HepG2 (cell line): ENCODE results near the gene KANSL3. TPM values are rescaled to one million over a fixed set of nuclear protein-coding genes. Genes with fewer than 3 reads are reported as not detected.
A peak's percentile ranks its signal among the peaks of the same experiment; 100 is the strongest.

Experiments
- ELF3 ChIP-seq: IDR thresholded peaks from 2 replicates; pipeline ENCODE4 v1.6.1; 2016; ENCODE audit warnings: missing genetic modification reagents, missing compliant biosample characterization
- GATAD1 ChIP-seq: IDR thresholded peaks from 2 replicates; pipeline ENCODE4 v1.6.1; 2016; ENCODE audit warnings: missing genetic modification reagents, missing compliant biosample characterization
- JUND ChIP-seq: sonication (generic); formaldehyde crosslinking; IDR thresholded peaks from 2 replicates; pipeline ENCODE4 v1.8.0; 2022; ENCODE audit warnings: mild to moderate bottlenecking, missing genetic modification reagents
- PATZ1 ChIP-seq: sonication (generic); formaldehyde crosslinking; IDR thresholded peaks from 2 replicates; pipeline ENCODE4 v1.4.0; 2020; ENCODE audit warnings: missing genetic modification reagents
- SAP130 ChIP-seq: IDR thresholded peaks from 2 replicates; pipeline ENCODE4 v1.6.1; 2016; ENCODE audit warnings: low read depth
- SPEN ChIP-seq: sonication (generic); formaldehyde crosslinking; IDR thresholded peaks from 2 replicates; pipeline ENCODE4 v1.5.1; 2020; ENCODE audit warnings: low read depth, mild to moderate bottlenecking, missing genetic modification reagents
- ZBTB20 ChIP-seq: sonication (generic); formaldehyde crosslinking; IDR thresholded peaks from 2 replicates; pipeline ENCODE4 v1.8.1; 2023; ENCODE audit warnings: missing genetic modification reagents, low read depth, mild to moderate bottlenecking, borderline replicate concordance
- ZBTB42 ChIP-seq: sonication (generic); formaldehyde crosslinking; IDR thresholded peaks from 2 replicates; pipeline ENCODE4 v1.5.0; 2020; ENCODE audit warnings: mild to moderate bottlenecking, missing genetic modification reagents
- ZBTB44 ChIP-seq: sonication (generic); formaldehyde crosslinking; IDR thresholded peaks from 2 replicates; pipeline ENCODE4 v1.4.0; 2020; ENCODE audit warnings: missing genetic modification reagents
- ZNF292 ChIP-seq: sonication (generic); formaldehyde crosslinking; IDR thresholded peaks from 2 replicates; pipeline ENCODE4 v1.8.1; 2022; ENCODE audit warnings: mild to moderate bottlenecking, low read depth, missing genetic modification reagents, borderline replicate concordance
- ZNF317 ChIP-seq: sonication (generic); formaldehyde crosslinking; IDR thresholded peaks from 2 replicates; pipeline ENCODE4 v1.5.0; 2020; ENCODE audit warnings: mild to moderate bottlenecking, missing genetic modification reagents
- ZNF572 ChIP-seq: sonication (generic); formaldehyde crosslinking; IDR thresholded peaks from 2 replicates; pipeline ENCODE4 v1.5.1; 2020; ENCODE audit warnings: mild to moderate bottlenecking, missing genetic modification reagents
- ZNF609 ChIP-seq: sonication (generic); formaldehyde crosslinking; IDR thresholded peaks from 2 replicates; pipeline ENCODE4 v1.4.0; 2020; ENCODE audit warnings: mild to moderate bottlenecking, missing genetic modification reagents, borderline replicate concordance
- polyA plus RNA-seq, 8 experiments: library from polyadenylated mRNA; depleted of rRNA in 3 of 8; stranded (reverse) in 7 of 8; unstranded in 1 of 8; fragments of >200 nt; fragmentation: Illumina TruSeq in 4 of 8; extraction: Trizol in 4 of 8; gene quantifications; 2 replicates each; pipeline versions ENCODE4 v1.2.1 to v1.2.3, GENCODE V29; 2011 to 2016; ENCODE audit warnings: low read depth in 4 of 8, missing spikeins in 1 of 8, mixed read lengths in 1 of 8; ENCODE audit not compliant: insufficient read depth in 1 of 8
- total RNA-seq, 5 experiments: library from RNA; depleted of rRNA; stranded (reverse); fragments of >200 nt; fragmentation: Illumina TruSeq; extraction: Trizol; gene quantifications; 2 replicates each; pipeline ENCODE4 v1.2.3, GENCODE V29; 2016; ENCODE audit warnings: low read depth in 1 of 5
- TF ChIP-seq, protein P1 (sequence below): IDR thresholded peaks from 2 replicates; pipeline ENCODE4 v1.6.1; 2016; ENCODE audit warnings: low read depth, control low read depth
- TF ChIP-seq, protein P2 (sequence below): sonication (generic); formaldehyde crosslinking; IDR thresholded peaks from 2 replicates; pipeline ENCODE4 v1.5.1; 2020; ENCODE audit warnings: missing genetic modification reagents, mild to moderate bottlenecking, borderline replicate concordance

Gene KANSL3
- total and polyA plus RNA-seq, 2 of the 13 experiments (the other 11 are each of a cell fraction or from before 2014, with no cell fraction given), result 20.8 to 37.3 TPM

GRCh38 chr2:96683972-96684820, 46.1 kb upstream of the KANSL3 start (continued):
- TF ChIP-seq, protein P1, sequence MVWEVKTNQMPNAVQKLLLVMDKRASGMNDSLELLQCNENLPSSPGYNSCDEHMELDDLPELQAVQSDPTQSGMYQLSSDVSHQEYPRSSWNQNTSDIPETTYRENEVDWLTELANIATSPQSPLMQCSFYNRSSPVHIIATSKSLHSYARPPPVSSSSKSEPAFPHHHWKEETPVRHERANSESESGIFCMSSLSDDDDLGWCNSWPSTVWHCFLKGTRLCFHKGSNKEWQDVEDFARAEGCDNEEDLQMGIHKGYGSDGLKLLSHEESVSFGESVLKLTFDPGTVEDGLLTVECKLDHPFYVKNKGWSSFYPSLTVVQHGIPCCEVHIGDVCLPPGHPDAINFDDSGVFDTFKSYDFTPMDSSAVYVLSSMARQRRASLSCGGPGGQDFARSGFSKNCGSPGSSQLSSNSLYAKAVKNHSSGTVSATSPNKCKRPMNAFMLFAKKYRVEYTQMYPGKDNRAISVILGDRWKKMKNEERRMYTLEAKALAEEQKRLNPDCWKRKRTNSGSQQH (CRISPR knock-in tag), result no peak
- TF ChIP-seq PATZ1 (CRISPR knock-in tag) (peak; percentile 70), ZBTB44 (CRISPR knock-in tag) (0 out of 2 replicates have a peak, but pooled peaks have one; percentile 41), GATAD1 (CRISPR knock-in tag) (peak; percentile 27; the same call in 1 of the 2 replicates), ZBTB42 (CRISPR knock-in tag) (no peak), SAP130 (CRISPR knock-in tag) (peak; percentile 82), ZNF317 (CRISPR knock-in tag) (peak; percentile 36; the same call in 1 of the 2 replicates), ZBTB20 (CRISPR knock-in tag) (peak; percentile 58; the same call in 1 of the 2 replicates), ELF3 (CRISPR knock-in tag) (peak; percentile 45; the same call in 1 of the 2 replicates), ZNF572 (CRISPR knock-in tag) (0 out of 2 replicates have a peak, but pooled peaks have one; percentile 69), ZNF609 (CRISPR knock-in tag) (peak; percentile 45; the same call in 1 of the 2 replicates), SPEN (peak; percentile 59; the same call in 1 of the 2 replicates), JUND (no peak), ZNF292 (CRISPR knock-in tag) (peak; percentile 68; the same call in 1 of the 2 replicates)
- TF ChIP-seq, protein P2, sequence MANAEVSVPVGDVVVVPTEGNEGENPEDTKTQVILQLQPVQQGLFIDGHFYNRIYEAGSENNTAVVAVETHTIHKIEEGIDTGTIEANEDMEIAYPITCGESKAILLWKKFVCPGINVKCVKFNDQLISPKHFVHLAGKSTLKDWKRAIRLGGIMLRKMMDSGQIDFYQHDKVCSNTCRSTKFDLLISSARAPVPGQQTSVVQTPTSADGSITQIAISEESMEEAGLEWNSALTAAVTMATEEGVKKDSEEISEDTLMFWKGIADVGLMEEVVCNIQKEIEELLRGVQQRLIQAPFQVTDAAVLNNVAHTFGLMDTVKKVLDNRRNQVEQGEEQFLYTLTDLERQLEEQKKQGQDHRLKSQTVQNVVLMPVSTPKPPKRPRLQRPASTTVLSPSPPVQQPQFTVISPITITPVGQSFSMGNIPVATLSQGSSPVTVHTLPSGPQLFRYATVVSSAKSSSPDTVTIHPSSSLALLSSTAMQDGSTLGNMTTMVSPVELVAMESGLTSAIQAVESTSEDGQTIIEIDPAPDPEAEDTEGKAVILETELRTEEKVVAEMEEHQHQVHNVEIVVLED (CRISPR knock-in tag), result 0 out of 2 replicates have a peak, but pooled peaks have one; percentile 9
